SK-N-MC (cell line): ENCODE measurements around the gene ZNF324B.

Experiments used
- DNase-seq: peaks from one replicate; pipeline ENCODE4 v3.0.0-alpha.2; 2011; ENCODE audit warnings: low read depth, low spot score
- H3K27ac ChIP-seq: fragments of 200-600 bp; sonication (generic); 2 replicates; pipeline ENCODE4 v1.5.1; 2016; ENCODE audit warnings: mixed run types
- H3K36me3 ChIP-seq: fragments of 200-600 bp; sonication (generic); 2 replicates; pipeline ENCODE4 v1.6.1; 2017; ENCODE audit warnings: antibody characterized with exemption, low read length, mixed read lengths; ENCODE audit not compliant: insufficient read depth
- H3K4me3 ChIP-seq: fragments of 200-600 bp; sonication (generic); 2 replicates; pipeline ENCODE4 v1.5.1; 2016
- H3K9ac ChIP-seq: fragments of 200-600 bp; sonication (generic); 2 replicates; pipeline ENCODE4 v1.8.0; 2017; ENCODE audit warnings: mixed run types, mixed read lengths; ENCODE audit not compliant: insufficient read length
- H3K9me3 ChIP-seq: fragments of 200-600 bp; sonication (generic); 2 replicates; pipeline ENCODE4 v1.6.1; 2017; ENCODE audit warnings: low read depth, mild to moderate bottlenecking, antibody characterized with exemption, low read length, moderate library complexity, mixed read lengths
- EZH2 ChIP-seq: fragments of 200-600 bp; sonication (generic); IDR thresholded peaks from one replicate; pipeline ENCODE4 v1.6.1; 2017; ENCODE audit warnings: antibody characterized with exemption
- FOXP2 ChIP-seq: optimal IDR thresholded peaks from 2 replicates; pipeline ENCODE3; 2011; ENCODE audit warnings: mild to moderate bottlenecking, moderate library complexity; ENCODE audit not compliant: insufficient read depth; ENCODE audit errors: extremely low read length, control extremely low read depth
- POLR2AphosphoS5 ChIP-seq: IDR thresholded peaks from 2 replicates; pipeline ENCODE4 v1.6.1; 2012; ENCODE audit warnings: mild to moderate bottlenecking, low read depth, low read length, borderline replicate concordance

The ZNF324B gene

DNA sequence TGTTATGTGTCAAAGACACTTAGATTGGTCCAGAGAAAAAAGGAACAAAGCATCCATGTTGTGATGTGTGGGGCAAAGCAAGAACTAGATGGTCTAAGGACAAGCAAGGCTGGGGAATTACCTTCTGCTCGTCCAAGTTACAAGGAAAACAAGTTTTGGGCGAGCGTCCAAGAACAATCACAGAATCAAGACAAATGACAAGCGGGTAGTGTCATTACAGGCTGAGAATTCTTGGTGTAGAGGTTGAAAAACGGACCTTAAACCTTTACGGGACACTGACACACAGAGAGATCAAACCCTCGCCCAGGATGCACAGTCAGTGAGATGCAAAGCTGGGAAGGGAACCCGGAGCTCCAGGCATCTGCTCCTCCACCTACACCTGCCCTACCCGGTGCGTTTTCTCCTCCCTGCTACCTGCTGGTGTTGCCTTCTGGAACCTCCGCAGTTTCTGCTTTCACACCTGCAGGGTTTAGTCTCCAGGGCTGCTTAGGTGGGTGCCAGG is 515 bp upstream of the ZNF324B start:
- no peak for DNase-seq
- Histone ChIP-seq H3K36me3 (no peaks in the 10 kb centered on the region), H3K9ac (no peak overlapping the region), H3K9me3 (no peaks in the 10 kb centered on the region), H3K4me3 (peak overlapping the region; percentile 93), H3K27ac (no peak overlapping the region)
- TF ChIP-seq POLR2AphosphoS5: no peak
- no peak for TF ChIP-seq FOXP2

DNA sequence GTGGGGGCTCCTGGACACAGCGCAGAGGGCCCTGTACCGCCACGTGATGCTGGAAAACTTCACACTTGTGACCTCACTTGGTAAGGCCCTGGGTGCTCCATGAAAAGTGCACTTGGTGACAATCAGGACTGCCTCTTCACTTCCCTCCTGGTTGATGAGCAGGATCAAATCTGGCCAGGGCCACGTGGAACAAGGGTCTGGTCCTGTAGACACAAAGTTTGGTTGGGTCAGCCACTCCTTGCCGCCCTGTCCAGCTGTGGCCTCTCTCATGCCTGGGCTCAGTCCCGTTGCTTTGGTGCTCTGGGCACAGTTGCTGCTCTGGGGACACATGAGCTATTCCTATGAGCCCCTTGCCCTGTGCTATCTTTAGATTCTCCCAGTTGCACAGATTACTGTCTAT is 2.3 kb downstream of the ZNF324B start:
- no peak for DNase-seq
- no peak for TF ChIP-seq FOXP2
- no peak for TF ChIP-seq EZH2
- no peak for TF ChIP-seq POLR2AphosphoS5
- Histone ChIP-seq H3K9me3 (no peaks in the 10 kb centered on the region), H3K36me3 (no peaks in the 10 kb centered on the region), H3K9ac (no peak overlapping the region), H3K4me3 (no peak overlapping the region), H3K27ac (no peak overlapping the region)

DNA sequence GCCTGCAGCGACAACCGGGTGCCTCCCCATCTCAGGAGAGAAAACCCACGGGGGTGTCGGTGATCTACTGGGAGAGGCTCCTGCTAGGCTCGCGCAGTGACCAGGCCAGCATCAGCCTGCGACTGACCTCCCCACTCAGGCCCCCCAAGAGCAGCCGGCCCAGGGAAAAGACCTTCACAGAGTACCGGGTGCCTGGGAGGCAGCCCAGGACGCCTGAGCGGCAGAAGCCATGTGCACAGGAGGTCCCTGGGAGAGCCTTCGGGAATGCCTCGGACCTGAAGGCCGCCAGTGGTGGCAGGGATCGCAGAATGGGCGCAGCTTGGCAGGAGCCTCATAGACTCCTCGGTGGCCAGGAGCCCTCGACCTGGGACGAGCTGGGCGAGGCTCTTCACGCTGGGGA is 3.9 kb downstream of the ZNF324B start:
- no peak overlapping the region for H3K4me3 ChIP-seq
- no peaks in the 10 kb centered on the region for H3K36me3 ChIP-seq
- no peaks in the 10 kb centered on the region for H3K9me3 ChIP-seq
- no peak overlapping the region for H3K9ac ChIP-seq
- H3K27ac ChIP-seq: no peak overlapping the region
- DNase-seq: no peak
- TF ChIP-seq POLR2AphosphoS5 (no peak), FOXP2 (no peak)

DNA sequence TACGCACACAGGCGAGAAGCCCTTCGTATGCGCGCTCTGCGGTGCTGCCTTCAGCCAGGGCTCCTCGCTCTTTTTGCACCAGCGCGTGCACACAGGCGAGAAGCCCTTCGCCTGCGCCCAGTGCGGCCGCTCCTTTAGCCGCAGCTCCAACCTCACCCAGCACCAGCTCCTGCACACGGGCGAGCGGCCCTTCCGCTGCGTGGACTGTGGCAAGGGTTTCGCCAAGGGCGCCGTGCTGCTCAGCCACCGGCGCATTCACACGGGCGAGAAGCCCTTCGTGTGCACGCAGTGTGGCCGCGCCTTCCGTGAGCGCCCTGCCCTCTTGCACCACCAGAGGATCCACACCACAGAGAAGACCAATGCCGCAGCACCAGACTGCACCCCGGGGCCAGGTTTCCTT is 4.7 kb downstream of the ZNF324B start:
- H3K27ac ChIP-seq: no peak overlapping the region
- no peak overlapping the region for H3K4me3 ChIP-seq
- no peak for TF ChIP-seq FOXP2
- no peak for TF ChIP-seq POLR2AphosphoS5
- TF ChIP-seq EZH2: no peak
- H3K9me3 ChIP-seq: no peaks in the 10 kb centered on the region
- DNase-seq: no peak
- H3K9ac ChIP-seq: no peak overlapping the region
- no peaks in the 10 kb centered on the region for H3K36me3 ChIP-seq

DNA sequence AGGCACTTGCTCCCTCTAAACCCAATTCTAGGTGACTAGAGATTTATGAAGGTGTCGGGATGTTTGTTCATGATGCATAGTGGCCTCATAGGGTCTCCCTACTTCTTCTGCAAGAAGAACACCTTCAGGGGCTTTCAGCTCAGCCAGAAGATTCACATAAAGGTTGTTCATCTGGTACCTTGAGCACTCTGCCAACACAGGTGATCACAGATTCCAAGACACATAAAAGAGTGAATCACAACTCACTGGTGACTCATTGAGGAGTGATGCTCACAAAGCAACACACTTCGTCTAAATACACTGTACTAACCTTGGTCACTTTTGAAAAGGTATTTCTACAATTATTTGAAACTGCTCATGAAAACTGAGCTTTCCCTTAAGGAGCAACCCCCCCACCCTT is 8.6 kb downstream of the ZNF324B start:
- DNase-seq: no peak
- no peaks in the 10 kb centered on the region for H3K9me3 ChIP-seq
- no peak for TF ChIP-seq POLR2AphosphoS5
- TF ChIP-seq FOXP2: no peak
- no peak for TF ChIP-seq EZH2

DNA sequence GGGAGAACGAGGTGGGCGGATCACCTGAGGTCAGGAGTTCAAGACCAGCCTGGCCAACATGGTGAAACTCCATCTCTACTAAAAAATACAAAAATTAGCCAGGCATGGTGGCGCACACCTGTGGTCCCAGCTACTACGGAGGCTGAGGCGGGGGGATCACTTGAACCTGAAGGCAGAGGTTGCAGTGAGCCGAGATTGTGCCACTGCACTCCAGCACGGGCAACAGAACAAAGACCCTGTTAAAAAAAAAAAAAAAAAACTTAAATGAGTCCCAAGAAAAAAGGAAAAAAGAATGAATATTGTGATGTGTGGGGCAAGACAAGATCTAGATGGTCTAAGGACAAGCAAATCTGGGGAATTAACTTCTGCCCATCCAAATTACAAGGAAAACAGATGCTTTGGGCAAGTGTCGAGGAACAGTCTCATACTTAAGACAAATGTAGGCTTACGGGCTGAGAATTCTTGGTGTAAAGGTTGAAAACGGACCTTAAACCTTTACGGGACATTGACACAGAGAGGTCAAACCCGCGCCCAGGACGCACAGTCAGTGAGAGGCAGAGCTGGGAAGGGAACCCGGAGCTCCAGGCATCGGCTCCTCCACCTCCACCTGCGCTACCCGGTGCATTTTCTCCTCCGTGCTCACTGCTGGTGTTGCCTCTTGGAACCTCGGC is 14.8 kb downstream of the ZNF324B start:
- Histone ChIP-seq H3K9ac (peak overlapping the region; percentile 59), H3K27ac (no peak overlapping the region), H3K36me3 (no peaks in the 10 kb centered on the region; the same call in 1 of the 2 replicates), H3K4me3 (peak overlapping the region; percentile 93), H3K9me3 (no peaks in the 10 kb centered on the region)
- no peak for DNase-seq
- TF ChIP-seq EZH2: no peak
- TF ChIP-seq POLR2AphosphoS5: no peak
- TF ChIP-seq FOXP2: no peak

More for the DNA sequence above, 8.6 kb downstream of the ZNF324B start:
- Histone ChIP-seq H3K9ac (no peak overlapping the region), H3K27ac (no peak overlapping the region), H3K4me3 (no peak overlapping the region), H3K36me3 (no peaks in the 10 kb centered on the region)

DNA sequence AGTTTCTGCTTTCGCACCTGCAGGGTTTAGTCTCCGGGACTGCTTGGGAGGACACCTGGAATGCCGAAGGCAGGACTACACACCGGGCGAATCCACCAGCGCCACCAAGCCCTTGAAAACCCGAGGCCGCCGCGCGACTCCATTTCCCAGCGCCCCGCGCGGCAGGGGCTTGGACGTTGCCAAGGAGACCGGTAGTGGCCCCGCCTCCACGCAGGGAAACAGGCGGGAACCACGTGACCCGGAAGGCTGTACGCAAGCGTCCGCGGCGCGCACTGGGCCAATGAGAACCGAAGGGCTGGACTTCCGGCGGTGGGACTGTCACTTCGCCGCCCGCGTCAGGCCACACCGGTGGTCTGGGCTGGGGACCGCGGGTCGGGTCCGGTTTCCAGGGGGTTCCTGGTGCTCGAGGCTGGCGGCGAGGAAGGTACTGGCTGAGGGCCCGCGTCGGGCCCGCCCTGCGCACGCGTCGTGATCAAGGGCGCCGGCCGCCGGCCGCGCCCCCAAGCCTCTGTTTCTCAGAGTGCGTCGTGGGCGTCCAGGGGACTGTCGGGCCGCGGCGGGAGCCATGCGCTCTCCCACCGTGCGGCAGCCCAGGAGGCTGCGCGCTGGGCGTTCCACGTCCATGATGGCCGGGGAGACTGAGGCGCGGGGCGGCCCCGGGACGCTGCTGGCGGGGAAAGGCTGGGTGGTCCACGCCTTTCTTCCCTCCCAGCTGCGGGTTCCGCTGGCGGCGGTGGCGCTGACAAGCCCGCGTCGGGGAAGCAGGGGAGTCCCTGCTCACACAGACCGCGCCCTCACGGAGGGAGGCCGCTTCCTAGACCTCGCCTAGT is 15.6 kb downstream of the ZNF324B start, which contains the start of gene ZNF324:
ZNF324 (plus strand) TSS at position 321 of the 830 bp plus-strand sequence. CDS start 2,106 bp downstream, outside the sequence.
- TF ChIP-seq EZH2: no peak
- TF ChIP-seq FOXP2: peak; percentile 55
- peak; percentile 82 for TF ChIP-seq POLR2AphosphoS5
- peak within 1 kb of the TSS; percentile 93 for H3K4me3 ChIP-seq

DNA sequence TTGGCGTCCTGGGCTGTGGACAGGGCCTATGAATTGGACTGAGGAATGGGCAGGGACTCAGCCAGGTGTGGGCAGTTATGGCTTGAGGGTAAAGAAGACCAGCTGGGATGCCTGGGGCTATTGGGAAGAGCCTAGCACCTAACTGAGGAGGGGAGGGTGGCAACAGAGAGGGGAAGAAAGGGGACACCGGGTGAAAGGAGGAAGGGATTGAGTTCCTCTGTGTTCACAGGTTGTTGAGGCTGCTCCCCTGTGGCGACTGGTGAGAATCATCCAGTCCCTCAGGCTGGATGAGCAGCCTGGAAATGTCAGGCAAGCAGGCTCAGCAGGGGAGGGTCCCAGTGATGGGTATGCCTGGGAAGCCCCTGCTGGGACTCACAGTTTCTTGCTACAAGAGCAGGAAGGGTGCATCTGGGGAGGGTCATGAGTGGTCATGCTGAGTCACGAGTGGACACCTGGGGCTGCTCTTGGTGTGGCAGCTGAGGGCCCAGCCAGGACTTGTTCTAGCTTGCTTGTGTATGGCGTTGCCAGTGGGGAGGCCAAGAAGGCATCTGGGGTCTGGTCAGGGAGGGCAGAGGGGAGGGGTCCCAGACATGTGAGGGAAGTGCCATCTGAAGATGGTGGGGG is 16.9 kb downstream of the ZNF324B start:
- DNase-seq: no peak
- no peaks in the 10 kb centered on the region for H3K9me3 ChIP-seq
- H3K27ac ChIP-seq: no peak overlapping the region
- TF ChIP-seq POLR2AphosphoS5 (no peak), FOXP2 (no peak), EZH2 (no peak)
- H3K9ac ChIP-seq: no peak overlapping the region
- no peaks in the 10 kb centered on the region; the same call in 1 of the 2 replicates for H3K36me3 ChIP-seq
- H3K4me3 ChIP-seq: no peak overlapping the region

More for the DNA sequence above, 15.6 kb downstream of the ZNF324B start, which contains the start of gene ZNF324:
- Histone ChIP-seq H3K27ac (no peak within 1 kb of the TSS), H3K9me3 (no peaks in the 10 kb centered on the region), H3K36me3 (no peaks in the 10 kb centered on the region; the same call in 1 of the 2 replicates), H3K9ac (peak within 1 kb of the TSS; percentile 83)
- DNase-seq: peak; percentile 58
